ENCODE measurements around the gene ETV3. TPM values are rescaled to one million over a fixed set of nuclear protein-coding genes. Genes with fewer than 3 reads are reported as not detected.
A peak's percentile ranks its signal among the peaks of the same experiment; 100 is the strongest.
"Not testable (repeated sequence)": the region's sequence is repeated elsewhere in the genome, so short reads cannot be mapped to it uniquely, and the experiment has no call there.

The ETV3 gene
- total RNA-seq (100 to 1,000 TPM; 115 to 117 TPM), total RNA-seq (28.8 to 460 (median 59.3) reads per million in 172 experiments)
- 14.0 TPM for polyA plus RNA-seq (2013, experiment 1 of 2)
- polyA plus RNA-seq (2013, experiment 2 of 2), result 28.5 TPM

DNA sequence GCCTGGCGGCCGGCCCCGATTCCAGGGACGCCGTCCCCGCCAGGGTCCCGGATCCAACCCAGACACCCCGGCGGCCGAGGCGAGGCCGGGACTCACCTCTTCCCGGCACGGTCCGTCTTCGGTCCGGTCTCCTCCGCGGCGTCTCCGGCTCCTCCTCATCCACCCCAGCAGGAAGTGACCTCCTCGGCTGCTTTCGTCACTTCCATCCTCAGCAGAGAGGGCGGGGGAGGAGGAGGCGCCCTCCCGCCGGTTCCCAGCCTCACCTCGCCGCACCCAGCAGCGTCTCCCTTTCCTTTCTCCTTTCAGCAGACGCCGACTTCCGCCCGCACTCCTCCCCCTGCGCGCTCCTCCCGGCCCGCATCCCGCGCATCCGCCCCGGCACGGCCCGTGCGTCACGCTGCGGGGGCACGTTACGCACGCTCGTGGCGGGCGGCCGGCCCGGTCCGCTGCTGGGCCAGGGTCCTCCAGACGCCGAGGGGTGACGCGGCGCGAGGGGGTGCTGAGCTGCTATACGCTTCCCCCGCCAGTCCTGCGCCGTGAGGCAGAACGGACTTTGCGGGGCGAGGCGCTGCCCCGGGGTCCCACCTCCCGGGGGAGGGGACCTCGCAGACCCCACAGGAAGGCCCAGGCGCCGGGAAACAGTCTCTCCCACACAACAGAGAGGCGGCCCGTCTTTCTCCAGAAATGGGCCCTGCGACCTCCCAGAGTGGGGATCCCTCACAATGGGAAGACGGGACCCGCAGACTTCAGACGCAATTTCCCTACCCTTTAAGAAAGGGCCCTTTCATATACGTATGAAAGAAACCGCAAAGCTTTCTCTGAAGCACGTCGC lies at the start of gene ETV3:
TSS of gene ETV3 (minus strand) at position 176 of the 832 bp plus-strand sequence. CDS start 2,043 bp downstream, outside the sequence.
- Mint-ChIP-seq H3K9me3 (no peaks in the 10 kb centered on the region), H3K27ac (peak within 1 kb of the TSS; percentile 90), H3K4me1 (ENCODE audit: low read depth) (peaks cover 60% of the 10 kb centered on the region), H3K27me3 (no peaks in the 10 kb centered on the region), H3K36me3 (ENCODE audit: low read depth) (peaks cover 41% of the 10 kb centered on the region), H3K4me3 (peak within 1 kb of the TSS; percentile 94)
- ATAC-seq (ENCODE audit: poor library complexity) (peak; percentile 81), DNase-seq (peak; percentile 70 to 96 (median 81))
- H3K4me3 ChIP-seq (ENCODE audit: low read length), result peak within 1 kb of the TSS; percentile 84
- H3K36me3 ChIP-seq (ENCODE audit: insufficient read depth, low read length), result peaks cover 26% of the 10 kb centered on the region
- peak within 1 kb of the TSS; percentile 90 to 98 for H3K27ac ChIP-seq (ENCODE audit: low read depth in 1 of 2, low read length in 2 of 2)
- intact Hi-C loops (cut with DNase I, micrococcal nuclease), result loop anchor here in 1 of 2 experiments (5.0 to 10.0 kb wide), 2 partner anchors 46 to 324 kb away; partner anchors contain the start of gene SH2D2A
- TF ChIP-seq CTCF (IDR thresholded peaks at IDR 0.05), result no peak
- H3K27me3 ChIP-seq (ENCODE audit: control insufficient read depth in 1 of 2, insufficient read depth in 2 of 2, low read length in 2 of 2), result no peaks in the 10 kb centered on the region
- ChIA-PET CTCF (interaction anchor here (2.1 to 2.7 kb wide), 2 partner anchors 18 to 48 kb away, joined by 13 to 18 read pairs; no protein-coding TSS in a partner anchor), POLR2A (interaction anchor here (0.6 to 1.7 kb wide), 5 partner anchors 9 to 48 kb away, joined by 3 to 6 read pairs (median 6); no protein-coding TSS in a partner anchor)
- peaks cover 48% of the 10 kb centered on the region for H3K4me1 ChIP-seq (ENCODE audit: insufficient read depth, low read length)
- no peaks in the 10 kb centered on the region for H3K9me3 ChIP-seq (ENCODE audit: control insufficient read depth in 1 of 2, insufficient read depth in 1 of 2, low read length in 2 of 2)

- Histone ChIP-seq H3K9me3 (ENCODE audit: control insufficient read depth in 1 of 2, insufficient read depth in 1 of 2, low read length in 2 of 2) (no peaks in the 10 kb centered on the region), H3K4me1 (ENCODE audit: insufficient read depth, low read length) (no peaks in the 10 kb centered on the region), H3K4me3 (ENCODE audit: low read length) (no peak overlapping the region), H3K36me3 (ENCODE audit: insufficient read depth, low read length) (no peaks in the 10 kb centered on the region), H3K27me3 (ENCODE audit: control insufficient read depth in 1 of 2, insufficient read depth in 2 of 2, low read length in 2 of 2) (peaks cover 0 to 7% of the 10 kb centered on the region in 2 experiments), H3K27ac (ENCODE audit: low read depth in 1 of 2, low read length in 2 of 2) (no peak overlapping the region)
- H3K27me3 Mint-ChIP-seq, result peaks cover 61% of the 10 kb centered on the region
- H3K4me1 Mint-ChIP-seq (ENCODE audit: low read depth), result no peaks in the 10 kb centered on the region
- ATAC-seq (ENCODE audit: poor library complexity) (no peak), DNase-seq (no peak)
- TF ChIP-seq CTCF (IDR thresholded peaks at IDR 0.05), result no peak
- intact Hi-C loops (cut with DNase I, micrococcal nuclease), result no loop called here
- no peaks in the 10 kb centered on the region for H3K9me3 Mint-ChIP-seq
- ChIA-PET POLR2A (no interaction called here), CTCF (no interaction called here)
- no peak overlapping the region for H3K27ac Mint-ChIP-seq
- no peak overlapping the region for H3K4me3 Mint-ChIP-seq
- no peaks in the 10 kb centered on the region for H3K36me3 Mint-ChIP-seq (ENCODE audit: low read depth)
These were observed 48.2 kb upstream of the ETV3 start for GRCh38 chr1:157186281-157186992.

DNA sequence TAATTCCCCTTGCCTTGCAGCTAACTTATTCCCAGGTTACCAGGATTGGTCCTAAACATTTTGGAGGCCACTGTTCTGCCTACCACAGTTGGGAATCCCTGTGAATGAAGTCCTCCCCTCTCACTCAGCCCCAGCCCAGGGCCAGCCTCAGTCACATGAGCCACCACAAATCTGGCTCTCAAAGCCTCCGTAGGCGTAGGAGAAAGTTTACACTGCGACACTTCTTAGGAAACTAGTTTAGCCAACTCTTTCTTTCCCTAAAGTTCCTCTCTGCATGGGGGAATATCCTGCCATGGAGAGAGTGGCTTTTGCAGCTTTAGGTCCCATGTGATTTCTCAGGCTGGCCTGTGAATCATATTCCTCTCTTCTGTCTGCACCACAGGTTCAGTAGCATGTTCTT lies 45.7 kb upstream of the ETV3 start:
- H3K4me3 ChIP-seq (ENCODE audit: low read length), result no peak overlapping the region
- H3K27ac Mint-ChIP-seq, result no peak overlapping the region
- H3K4me3 Mint-ChIP-seq, result no peak overlapping the region
- H3K27me3 Mint-ChIP-seq, result peaks cover 48% of the 10 kb centered on the region
- TF ChIP-seq CTCF (IDR thresholded peaks at IDR 0.05), result no peak
- DNase-seq (no peak), ATAC-seq (ENCODE audit: poor library complexity) (no peak)
- no peaks in the 10 kb centered on the region for H3K9me3 ChIP-seq (ENCODE audit: control insufficient read depth in 1 of 2, insufficient read depth in 1 of 2, low read length in 2 of 2)
- ChIA-PET CTCF (interaction anchor here (1.0 kb wide), 1 partner anchor 94 kb away, joined by 3 read pairs; no protein-coding TSS in a partner anchor), POLR2A (no interaction called here)
- H3K27me3 ChIP-seq (ENCODE audit: control insufficient read depth in 1 of 2, insufficient read depth in 2 of 2, low read length in 2 of 2), result peaks cover 0 to 16% of the 10 kb centered on the region in 2 experiments
- no peaks in the 10 kb centered on the region for H3K36me3 ChIP-seq (ENCODE audit: insufficient read depth, low read length)
- H3K27ac ChIP-seq (ENCODE audit: low read depth in 1 of 2, low read length in 2 of 2), result no peak overlapping the region
- H3K4me1 ChIP-seq (ENCODE audit: insufficient read depth, low read length), result no peaks in the 10 kb centered on the region
- H3K9me3 Mint-ChIP-seq, result no peaks in the 10 kb centered on the region
- no peaks in the 10 kb centered on the region for H3K36me3 Mint-ChIP-seq (ENCODE audit: low read depth)
- intact Hi-C loops (cut with DNase I, micrococcal nuclease), result no loop called here
- no peaks in the 10 kb centered on the region for H3K4me1 Mint-ChIP-seq (ENCODE audit: low read depth)

- CTCF ChIA-PET; H3K36me3 ChIP-seq (ENCODE audit: insufficient read depth, low read length); intact Hi-C loops (cut with DNase I, micrococcal nuclease); H3K27ac ChIP-seq (ENCODE audit: low read depth in 1 of 2, low read length in 2 of 2); POLR2A ChIA-PET; DNase-seq; H3K9me3 Mint-ChIP-seq; H3K4me1 Mint-ChIP-seq (ENCODE audit: low read depth); H3K4me3 Mint-ChIP-seq; ATAC-seq (ENCODE audit: poor library complexity); H3K27ac Mint-ChIP-seq; H3K9me3 ChIP-seq (ENCODE audit: control insufficient read depth in 1 of 2, insufficient read depth in 1 of 2, low read length in 2 of 2); H3K4me1 ChIP-seq (ENCODE audit: insufficient read depth, low read length); H3K36me3 Mint-ChIP-seq (ENCODE audit: low read depth); H3K4me3 ChIP-seq (ENCODE audit: low read length): not testable (repeated sequence)
- peaks cover 0 to 16% of the 10 kb centered on the region in 2 experiments for H3K27me3 ChIP-seq (ENCODE audit: control insufficient read depth in 1 of 2, insufficient read depth in 2 of 2, low read length in 2 of 2)
- H3K27me3 Mint-ChIP-seq, result peaks cover 41% of the 10 kb centered on the region
These were observed 44.2 kb upstream of the ETV3 start for GRCh38 chr1:157182371-157182770.
